IMR-90 (cell line): ENCODE results near the gene SAG. TPM values are rescaled to one million over a fixed set of nuclear protein-coding genes. Genes with fewer than 3 reads are reported as not detected.

Source experiments
- ATAC-seq: fragments of 200-7000 bp; cut with Tn5 transposase; 2 replicates; pipeline ENCODE4 v1.9.1; 2020; ENCODE audit warnings: low read depth, mild to moderate bottlenecking, moderate library complexity
- BruUV-seq: library from RNA; stranded (reverse); fragments of 400-500 nt; replicated peaks from 2 replicates; lab custom pipeline; 2021; lab: Mats Ljungman, UMichigan
- CTCF ChIA-PET: fragments of 300-600 bp; formaldehyde crosslinking; extraction: SDS; loops from one replicate; lab custom pipeline; 2021; ENCODE audit warnings: antibody characterized with exemption; lab: Yijun Ruan, JAX
- POLR2A ChIA-PET: fragments of 300-600 bp; sonication (Branson Sonifier 250); formaldehyde crosslinking; loops from one replicate; lab custom pipeline; 2022; ENCODE audit warnings: antibody characterized with exemption; ENCODE audit not compliant: unreplicated experiment; lab: Charles Lee
- DNase-seq: peaks from one replicate; pipeline ENCODE4 v3.0.0; 2013
- H2AFZ ChIP-seq: replicated peaks from 2 replicates; pipeline ENCODE3; 2013; ENCODE audit warnings: low read length, mild to moderate bottlenecking; ENCODE audit not compliant: poor library complexity
- H2AK5ac ChIP-seq: 2 replicates; pipeline ENCODE4 v1.6.1; 2013; ENCODE audit warnings: low read depth, low read length, inconsistent platforms
- H2AK9ac ChIP-seq: replicated peaks from 2 replicates; pipeline ENCODE3; 2013; ENCODE audit warnings: mild to moderate bottlenecking, low read depth, low read length, moderate library complexity; ENCODE audit not compliant: poor library complexity
- H2BK120ac ChIP-seq: 2 replicates; pipeline ENCODE4 v1.6.1; 2013; ENCODE audit warnings: low read depth, low read length, inconsistent platforms
- H2BK15ac ChIP-seq: 3 replicates; pipeline ENCODE4 v1.6.1; 2013; ENCODE audit warnings: low read depth, low read length, inconsistent platforms
- H2BK20ac ChIP-seq: 2 replicates; pipeline ENCODE4 v1.6.1; 2013; ENCODE audit warnings: low read depth, mild to moderate bottlenecking, inconsistent platforms, low read length, moderate library complexity
- H2BK5ac ChIP-seq: 2 replicates; pipeline ENCODE4 v1.6.1; 2013; ENCODE audit warnings: mild to moderate bottlenecking, low read depth, low read length, inconsistent platforms; ENCODE audit not compliant: poor library complexity, severe bottlenecking
- H3K14ac ChIP-seq: replicated peaks from 2 replicates; pipeline ENCODE4 v1.6.1; 2013; ENCODE audit warnings: low read depth, low read length, inconsistent platforms
- H3K18ac ChIP-seq: 2 replicates; pipeline ENCODE4 v1.6.1; 2013; ENCODE audit warnings: low read depth, low read length, control low read depth
- H3K23ac ChIP-seq: 2 replicates; pipeline ENCODE4 v1.6.1; 2013; ENCODE audit warnings: low read depth, low read length, inconsistent platforms
- H3K27ac ChIP-seq: 2 replicates; pipeline ENCODE4 v1.5.1; 2013; ENCODE audit warnings: mild to moderate bottlenecking, control low read depth, low read length; ENCODE audit not compliant: insufficient read depth
- H3K27me3 ChIP-seq: 2 replicates; pipeline ENCODE4 v1.6.1; 2013; ENCODE audit warnings: low read length; ENCODE audit not compliant: control insufficient read depth, insufficient read depth
- H3K36me3 ChIP-seq: 2 replicates; pipeline ENCODE4 v1.6.1; 2013; ENCODE audit warnings: low read length, mixed read lengths; ENCODE audit not compliant: control insufficient read depth, insufficient read depth
- H3K4ac ChIP-seq: 2 replicates; pipeline ENCODE4 v1.6.1; 2013; ENCODE audit warnings: low read depth, low read length, inconsistent platforms
- H3K4me1 ChIP-seq: 2 replicates; pipeline ENCODE4 v1.6.1; 2013; ENCODE audit warnings: low read length, mixed read lengths; ENCODE audit not compliant: control insufficient read depth, insufficient read depth
- H3K4me2 ChIP-seq: 2 replicates; pipeline ENCODE4 v1.6.1; 2013; ENCODE audit warnings: low read depth, mild to moderate bottlenecking, control low read depth, low read length, moderate library complexity
- H3K4me3 ChIP-seq: 2 replicates; pipeline ENCODE4 v1.5.1; 2013; ENCODE audit warnings: low read depth, mild to moderate bottlenecking, control low read depth, low read length, moderate library complexity; ENCODE audit not compliant: insufficient read depth
- H3K56ac ChIP-seq: 2 replicates; pipeline ENCODE4 v1.6.1; 2013; ENCODE audit warnings: low read length, inconsistent platforms; ENCODE audit not compliant: insufficient read depth; ENCODE audit errors: extremely low read depth
- H3K79me1 ChIP-seq, 2 experiments: 2 replicates each; pipeline ENCODE4 v1.6.1; 2013; ENCODE audit warnings: low read length in 2 of 2, inconsistent platforms in 1 of 2, low read depth in 1 of 2
- H3K9ac ChIP-seq: 2 replicates; pipeline ENCODE4 v1.6.1; 2013; ENCODE audit warnings: low read depth, low read length, control low read depth
- H3K9me1 ChIP-seq: 2 replicates; pipeline ENCODE4 v1.6.1; 2013; ENCODE audit warnings: low read length, inconsistent platforms; ENCODE audit not compliant: insufficient read depth
- H3K9me3 ChIP-seq: 2 replicates; pipeline ENCODE4 v1.6.1; 2013; ENCODE audit warnings: low read length; ENCODE audit not compliant: control insufficient read depth, insufficient read depth
- H4K20me1 ChIP-seq: 2 replicates; pipeline ENCODE4 v1.6.1; 2013; ENCODE audit warnings: low read length, inconsistent platforms; ENCODE audit not compliant: insufficient read depth
- H4K5ac ChIP-seq: 2 replicates; pipeline ENCODE4 v1.6.1; 2013; ENCODE audit warnings: mild to moderate bottlenecking, low read depth, low read length, control low read depth
- H4K8ac ChIP-seq, 2 experiments: 2 replicates each; pipeline ENCODE4 v1.6.1; 2013; ENCODE audit warnings: low read depth in 2 of 2, low read length in 2 of 2, control low read depth in 1 of 2, inconsistent platforms in 1 of 2
- H4K91ac ChIP-seq: 2 replicates; pipeline ENCODE4 v1.6.1; 2013; ENCODE audit warnings: low read depth, low read length, inconsistent platforms; ENCODE audit not compliant: insufficient read depth
- CEBPB ChIP-seq: IDR thresholded peaks from 2 replicates; pipeline ENCODE4 v1.6.1; 2012; ENCODE audit warnings: low read depth, low read length, improper control_type of control experiment
- RFX5 ChIP-seq: IDR thresholded peaks from 2 replicates; pipeline ENCODE4 v1.8.0; 2012; ENCODE audit warnings: low read depth, mild to moderate bottlenecking, low read length, moderate library complexity
- WGBS, 2 experiments: methylation state at CpG; one replicate each; pipeline versions ENCODE4 v1.1.5 to v1.1.7; 2013; ENCODE audit warnings: missing lambda C conversion rate in 2 of 2; ENCODE audit not compliant: insufficient read length in 1 of 2; ENCODE audit errors: extremely low coverage in 2 of 2; 5-methylcytosine and 5-hydroxymethylcytosine counted together
- dilution Hi-C: fragments of 300-500 bp; cut with HindIII; formaldehyde crosslinking; loops from one replicate; pipeline ENCODE4 v1.14.3; 2018; ENCODE audit warnings: low sequenced_read_pairs; ENCODE audit not compliant: unreplicated experiment
- in situ Hi-C: fragments of 300-500 bp; cut with MboI; formaldehyde crosslinking; loops from 3 replicates; pipeline ENCODE4 v1.14.3; 2019; ENCODE audit warnings: low sequenced_read_pairs, inconsistent platforms, mixed read lengths
- intact Hi-C: fragments of 100-400 bp; cut with micrococcal nuclease; formaldehyde crosslinking; loops from 2 replicates; pipeline ENCODE4 v1.10.0; 2022
- polyA plus RNA-seq, 3 experiments: library from polyadenylated mRNA; depleted of rRNA; stranded (reverse); fragments of >200 nt; gene quantifications; 2 replicates each; pipeline ENCODE4 v1.2.3, GENCODE V29; 2012; ENCODE audit warnings: low replicate concordance in 1 of 3
- total RNA-seq: library from RNA; depleted of rRNA; stranded (reverse); fragments of >200 nt; gene quantifications from 2 replicates; pipeline ENCODE4 v1.2.3, GENCODE V29; 2012

SAG gene
- total and polyA plus RNA-seq, 2 of the 4 experiments (the other 2 are of a cell fraction), result not detected

DNA sequence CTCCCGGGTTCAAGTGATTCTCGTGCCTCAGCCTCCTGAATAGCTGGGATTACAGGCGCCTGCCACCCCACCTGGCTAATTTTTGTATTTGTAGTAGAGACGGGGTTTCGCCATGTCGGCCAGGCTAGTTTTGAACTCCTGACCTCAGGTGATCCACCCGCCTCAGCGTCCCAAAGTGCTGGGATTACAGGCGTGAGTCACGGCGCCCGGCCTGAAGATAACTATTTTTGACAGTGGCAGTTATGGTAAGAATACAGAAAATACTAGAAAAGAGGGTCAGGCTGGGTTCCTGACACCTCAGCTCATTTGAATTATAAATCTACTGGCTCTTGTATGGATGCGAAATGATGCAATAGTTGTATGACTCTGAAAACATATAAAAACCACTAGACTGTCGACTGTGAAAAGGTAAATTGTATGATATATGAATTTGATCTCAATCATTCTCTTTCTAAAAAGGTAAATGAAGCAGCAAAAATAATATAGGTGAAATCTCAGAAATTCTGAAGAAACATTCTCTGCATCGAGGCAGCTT is 35.6 kb downstream of the SAG start:
- Histone ChIP-seq H3K4me1 (no peaks in the 10 kb centered on the region), H3K9me1 (no peaks in the 10 kb centered on the region), H3K79me1 (no peaks in the 10 kb centered on the region), H3K27ac (no peak overlapping the region), H2AK9ac (no peak overlapping the region), H3K56ac (no peak overlapping the region), H3K4ac (no peak overlapping the region), H2AK5ac (no peak overlapping the region), H4K91ac (no peak overlapping the region), H2AFZ (no peak overlapping the region), H3K9me3 (no peaks in the 10 kb centered on the region), H3K14ac (no peak overlapping the region), H3K9ac (no peak overlapping the region), H4K20me1 (no peaks in the 10 kb centered on the region), H3K36me3 (no peaks in the 10 kb centered on the region), H2BK15ac (no peak overlapping the region), H3K18ac (no peak overlapping the region), H2BK20ac (no peak overlapping the region), H3K27me3 (peaks cover 19% of the 10 kb centered on the region), H2BK120ac (no peak overlapping the region), H4K8ac (no peak overlapping the region), H2BK5ac (no peak overlapping the region), H3K4me3 (no peak overlapping the region), H4K5ac (no peak overlapping the region), H3K23ac (no peak overlapping the region), H3K4me2 (no peak overlapping the region)
- ChIA-PET POLR2A (no interaction called here), CTCF (interaction anchor here (0.6 kb wide), 2 partner anchors 1322 to 1855 kb away, joined by 3 to 5 read pairs; no protein-coding TSS in a partner anchor)
- 70% methylated on average over 2 of the region's 15 CpGs; no CpG with 5 or more reads in 1 of the 2 experiments for WGBS, 2 experiments
- in situ Hi-C loops (no loop called here), dilution Hi-C loops (no loop called here), intact Hi-C loops (no loop called here)
- DNase-seq (no peak), ATAC-seq (no peak)
- TF ChIP-seq RFX5 (no peak), CEBPB (peak; percentile 62)
- BruUV-seq, result no TSS peak
